OCI-LY3 (cell line): ENCODE measurements around the gene COMMD1.

Source experiments
- EZH2phosphoT487 ChIP-seq: fragments of 200-600 bp; shearing (Covaris generic); IDR thresholded peaks from 2 replicates; pipeline ENCODE4 v1.6.1; 2018; ENCODE audit warnings: antibody characterized with exemption, mixed run types, low read depth
- TF ChIP-seq, protein P1 (sequence below): fragments of 200-600, 300-600 bp; sonication (generic); IDR thresholded peaks from 2 replicates; pipeline ENCODE4 v1.5.1; 2014; ENCODE audit warnings: antibody characterized with exemption, low read length, low read depth

DNA sequence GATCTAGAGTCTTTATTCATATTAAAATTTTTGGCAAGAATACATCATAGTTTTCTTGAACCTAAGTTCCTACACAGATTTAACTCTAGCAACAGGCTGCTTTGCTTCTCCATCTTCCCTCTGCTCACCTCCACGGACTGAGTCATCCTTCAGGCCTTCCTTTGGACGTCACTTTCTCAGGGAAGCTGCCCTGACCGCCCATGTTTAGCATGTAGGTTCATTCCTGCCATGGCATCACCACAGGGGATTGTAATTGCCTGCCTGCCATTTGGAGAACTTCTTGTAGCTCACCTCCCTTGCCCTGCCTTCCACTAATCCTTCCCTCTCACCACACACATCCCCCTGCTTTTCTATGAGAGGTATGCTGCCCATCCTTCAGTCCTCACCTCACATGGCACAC is 246.5 kb downstream of the COMMD1 start:
- TF ChIP-seq, protein P1, sequence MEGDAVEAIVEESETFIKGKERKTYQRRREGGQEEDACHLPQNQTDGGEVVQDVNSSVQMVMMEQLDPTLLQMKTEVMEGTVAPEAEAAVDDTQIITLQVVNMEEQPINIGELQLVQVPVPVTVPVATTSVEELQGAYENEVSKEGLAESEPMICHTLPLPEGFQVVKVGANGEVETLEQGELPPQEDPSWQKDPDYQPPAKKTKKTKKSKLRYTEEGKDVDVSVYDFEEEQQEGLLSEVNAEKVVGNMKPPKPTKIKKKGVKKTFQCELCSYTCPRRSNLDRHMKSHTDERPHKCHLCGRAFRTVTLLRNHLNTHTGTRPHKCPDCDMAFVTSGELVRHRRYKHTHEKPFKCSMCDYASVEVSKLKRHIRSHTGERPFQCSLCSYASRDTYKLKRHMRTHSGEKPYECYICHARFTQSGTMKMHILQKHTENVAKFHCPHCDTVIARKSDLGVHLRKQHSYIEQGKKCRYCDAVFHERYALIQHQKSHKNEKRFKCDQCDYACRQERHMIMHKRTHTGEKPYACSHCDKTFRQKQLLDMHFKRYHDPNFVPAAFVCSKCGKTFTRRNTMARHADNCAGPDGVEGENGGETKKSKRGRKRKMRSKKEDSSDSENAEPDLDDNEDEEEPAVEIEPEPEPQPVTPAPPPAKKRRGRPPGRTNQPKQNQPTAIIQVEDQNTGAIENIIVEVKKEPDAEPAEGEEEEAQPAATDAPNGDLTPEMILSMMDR, result no peak
- TF ChIP-seq EZH2phosphoT487, result no peak
